Measurements from ENCODE around the gene THSD7B. TPM values are rescaled to one million over a fixed set of nuclear protein-coding genes. Genes with fewer than 3 reads are reported as not detected.
A peak's percentile ranks its signal among the peaks of the same experiment; 100 is the strongest.
"Not testable (repeated sequence)": the region's sequence is repeated elsewhere in the genome, so short reads cannot be mapped to it uniquely, and the experiment has no call there.

The THSD7B gene
- polyA plus RNA-seq, 1 donor: 0.89 TPM

DNA sequence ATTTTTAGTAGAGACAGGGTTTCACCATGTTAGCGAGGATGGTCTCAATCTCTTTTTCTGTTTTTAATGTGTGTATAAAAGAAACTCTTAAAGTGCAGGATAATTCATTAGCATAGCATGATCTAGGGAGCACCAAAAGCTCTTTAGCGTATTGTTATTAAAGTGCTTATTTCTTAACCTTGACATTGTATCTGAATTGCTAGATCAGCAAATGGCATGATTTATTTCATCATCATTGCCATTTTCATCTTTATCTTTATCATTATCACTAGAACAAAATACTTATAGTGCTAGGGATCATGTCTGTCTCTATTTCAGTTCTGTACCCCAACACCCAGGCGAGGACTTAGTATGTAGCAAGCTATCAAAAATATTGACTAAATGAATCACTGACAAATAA is 805.1 kb downstream of the THSD7B start:
- DNase-seq: no peak

- not testable (repeated sequence) for DNase-seq
Measured at GRCh38 chr2:137587834-137588233, 822.5 kb downstream of the THSD7B start.

- not testable (repeated sequence) for DNase-seq
Measured at GRCh38 chr2:137588578-137588977, 823.2 kb downstream of the THSD7B start.

DNA sequence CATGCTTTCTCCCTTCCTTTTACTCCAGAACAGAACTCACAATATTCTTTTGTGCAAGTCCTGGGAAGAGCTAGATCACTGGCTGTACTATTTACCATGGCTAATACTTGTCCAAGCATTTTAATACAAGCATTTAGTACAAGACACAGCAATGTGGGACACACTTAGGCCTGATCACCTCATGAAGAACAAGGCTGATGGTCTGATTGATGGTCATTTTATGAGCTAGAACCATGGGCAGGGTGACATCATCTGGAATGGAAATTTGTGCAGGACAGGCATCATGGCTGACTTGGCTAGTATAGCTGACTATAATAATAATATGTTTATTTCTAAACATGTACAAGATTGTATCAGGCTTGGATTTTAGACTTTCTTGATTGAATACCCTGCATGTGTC is 824.8 kb downstream of the THSD7B start:
- no peak for DNase-seq

DNA sequence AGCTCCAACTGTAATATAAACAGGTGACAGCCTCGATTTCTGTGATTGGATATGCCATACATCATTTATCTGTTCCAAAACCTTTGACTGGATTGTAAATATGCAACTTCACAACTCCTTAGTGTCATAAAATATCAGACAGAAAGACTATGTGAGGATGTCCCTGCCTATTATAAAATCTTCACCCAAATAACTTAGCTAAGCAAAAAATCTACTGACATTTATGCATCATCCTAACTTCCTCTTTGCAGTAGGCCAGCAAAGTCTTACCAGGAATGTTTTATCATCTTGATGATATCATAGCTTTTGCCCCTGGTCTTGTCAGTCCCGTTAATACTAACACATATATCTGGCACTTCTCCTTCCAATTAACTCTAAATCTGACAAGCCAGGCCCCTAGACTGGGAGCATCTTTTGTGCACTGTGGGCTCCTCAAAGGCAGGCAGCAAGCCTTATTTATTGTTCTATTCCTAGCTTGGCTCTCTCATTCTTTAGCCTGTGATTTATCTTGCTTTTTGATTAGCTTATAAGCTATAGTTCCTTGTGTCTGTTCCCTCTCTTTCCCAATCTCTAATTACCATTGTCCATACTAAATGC is 842.5 kb downstream of the THSD7B start:
- DNase-seq: no peak

- no peak for DNase-seq
Measured at GRCh38 chr2:137638932-137639331, 873.6 kb downstream of the THSD7B start.

DNA sequence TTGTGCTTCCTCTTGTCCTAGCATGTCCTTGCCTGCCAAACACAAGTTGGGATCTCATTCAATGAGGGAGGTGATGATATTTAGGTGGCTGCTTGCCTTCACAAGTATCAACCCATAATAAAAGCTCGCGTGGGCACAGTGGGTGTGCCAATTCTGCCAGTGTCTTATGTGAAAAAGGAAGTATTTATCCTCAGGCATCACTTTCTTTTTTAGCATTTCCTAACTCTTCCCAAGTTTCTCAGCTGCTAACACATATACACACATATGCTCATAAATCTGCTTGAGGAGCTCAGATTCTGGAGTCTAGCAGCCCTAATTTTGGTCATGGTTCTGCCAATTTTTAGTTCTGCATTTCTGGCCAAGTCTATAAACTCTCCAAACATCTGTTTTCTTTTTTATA is 879.4 kb downstream of the THSD7B start:
- peak; percentile 24 for DNase-seq

DNA sequence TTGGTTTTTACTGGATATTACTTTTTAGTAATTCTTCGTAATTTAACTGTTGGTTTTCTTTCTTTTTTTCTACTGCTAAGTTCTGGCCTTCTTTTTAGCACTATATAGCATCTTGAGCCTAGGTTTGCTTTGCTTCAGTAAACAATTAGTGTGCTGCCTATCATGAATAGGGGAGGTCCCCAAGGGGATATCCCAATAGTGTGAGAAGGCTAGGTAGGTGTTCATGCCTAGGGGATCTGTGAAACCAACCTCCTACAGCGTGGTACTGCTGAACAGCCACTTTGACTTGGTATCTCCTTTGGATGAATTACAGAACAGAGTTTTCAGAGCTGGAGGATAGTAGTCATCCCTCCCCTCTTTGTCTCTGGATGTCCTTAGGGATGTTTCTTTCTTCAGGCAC is 888.7 kb downstream of the THSD7B start:
- no peak for DNase-seq

GRCh38 chr2:137655814-137656213 is 890.5 kb downstream of the THSD7B start:
- DNase-seq: no peak

DNA sequence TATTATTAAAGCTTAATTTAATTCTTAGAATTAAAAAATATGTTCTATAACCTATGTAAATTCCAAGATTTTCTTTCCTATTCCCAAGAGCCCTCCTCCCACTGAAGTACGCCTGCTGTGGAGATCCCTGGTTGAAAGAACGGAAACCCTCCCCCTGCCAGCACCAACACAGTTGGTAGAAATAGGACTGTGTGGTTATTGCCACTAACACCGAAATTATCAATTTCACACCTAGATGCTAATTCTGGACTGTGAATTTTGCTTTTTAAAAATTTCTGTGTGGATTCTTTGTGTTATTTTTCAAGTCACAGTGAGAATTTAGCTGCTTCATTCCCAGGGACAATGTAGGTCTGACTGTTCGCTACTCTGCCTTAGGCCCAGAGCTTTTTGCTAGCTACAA is 893.1 kb downstream of the THSD7B start:
- no peak for DNase-seq

- no peak for DNase-seq
Measured at GRCh38 chr2:137659616-137660015, 894.3 kb downstream of the THSD7B start.

- DNase-seq: peak; percentile 25
Measured at GRCh38 chr2:137670111-137670510, 904.8 kb downstream of the THSD7B start.

- no peak for DNase-seq
Measured at GRCh38 chr2:137672989-137673552, 907.7 kb downstream of the THSD7B start.

- DNase-seq: no peak
Measured at GRCh38 chr2:137674991-137675390, 909.6 kb downstream of the THSD7B start.

DNA sequence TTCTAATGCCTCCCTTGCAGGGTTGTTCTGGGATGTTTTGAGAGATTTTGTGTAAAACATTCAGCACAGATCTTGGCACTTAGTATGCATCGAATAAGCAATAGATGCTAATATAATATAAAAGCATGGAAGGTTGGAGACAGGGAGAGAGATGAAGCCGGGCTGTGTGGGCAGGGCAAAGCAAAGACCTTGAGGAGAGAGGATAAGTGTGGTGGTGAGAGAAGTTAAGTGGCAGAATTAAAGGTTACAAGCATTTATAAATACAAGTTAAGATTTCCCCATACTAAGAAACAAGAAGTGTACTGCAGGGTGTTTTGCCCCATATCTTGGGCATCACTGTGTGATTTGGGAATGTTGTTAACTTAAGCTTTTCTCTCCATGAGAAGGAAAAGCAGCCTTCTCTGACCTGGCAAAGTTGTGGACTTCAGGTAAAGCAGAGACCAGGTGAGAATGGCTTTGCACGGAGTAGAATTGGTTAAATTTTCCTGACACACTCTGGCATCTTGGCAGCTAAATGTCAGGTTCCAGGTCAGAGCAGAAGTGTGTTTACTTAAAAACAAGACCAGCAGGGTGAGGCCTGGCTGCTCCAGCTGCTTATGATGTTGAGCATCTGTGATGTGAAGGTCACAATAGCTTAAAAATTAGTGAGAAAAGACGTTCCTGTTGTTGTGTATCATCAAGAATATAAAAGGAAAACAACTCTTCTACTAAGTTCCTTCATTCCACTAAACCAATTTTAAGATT is 910.4 kb downstream of the THSD7B start:
- no peak for DNase-seq

GRCh38 chr2:137676346-137676745 is 911.0 kb downstream of the THSD7B start:
- no peak for DNase-seq

GRCh38 chr2:137677466-137677865 is 912.1 kb downstream of the THSD7B start:
- DNase-seq: no peak

GRCh38 chr2:137689549-137689948 is 924.2 kb downstream of the THSD7B start:
- no peak for DNase-seq

DNA sequence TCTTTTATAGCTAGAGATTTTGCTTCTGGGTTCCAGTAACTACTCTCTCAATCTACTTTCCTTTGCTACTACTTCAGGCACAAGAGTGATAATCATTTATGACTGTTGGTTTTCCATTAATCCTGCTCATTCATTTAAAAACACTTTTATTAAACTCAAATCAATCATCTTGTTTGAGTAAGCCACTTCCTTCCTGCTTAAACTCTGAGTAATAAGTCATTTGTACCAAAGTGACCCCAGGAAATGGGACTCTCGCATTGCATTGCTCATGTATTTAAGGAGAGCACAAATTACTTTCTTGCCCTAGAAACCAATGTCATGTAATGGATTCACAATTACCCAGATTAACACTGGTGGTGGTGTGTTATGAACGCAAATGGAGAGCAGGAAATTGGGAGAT is 928.2 kb downstream of the THSD7B start:
- no peak for DNase-seq

- DNase-seq: no peak
Measured at GRCh38 chr2:137696916-137697315, 931.6 kb downstream of the THSD7B start.

DNA sequence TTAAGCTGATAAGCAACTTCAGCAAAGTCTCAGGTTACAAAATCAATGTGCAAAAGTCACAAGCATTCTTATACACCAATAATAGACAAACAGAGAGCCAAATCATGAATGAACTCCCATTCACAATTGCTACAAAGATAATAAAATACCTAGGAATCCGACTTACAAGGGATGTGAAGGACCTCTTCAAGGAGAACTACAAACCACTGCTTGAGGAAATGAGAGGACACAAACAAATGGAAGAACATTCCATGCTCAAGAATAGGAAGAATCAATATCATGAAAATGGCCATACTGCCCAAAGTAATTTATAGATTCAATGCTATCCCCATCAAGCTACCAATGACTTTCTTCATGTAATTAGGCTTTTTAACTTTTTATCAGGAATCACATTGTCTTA is 934.9 kb downstream of the THSD7B start:
- not testable (repeated sequence) for DNase-seq

- no peak for DNase-seq
Measured at GRCh38 chr2:137700681-137701080, 935.3 kb downstream of the THSD7B start.

DNA sequence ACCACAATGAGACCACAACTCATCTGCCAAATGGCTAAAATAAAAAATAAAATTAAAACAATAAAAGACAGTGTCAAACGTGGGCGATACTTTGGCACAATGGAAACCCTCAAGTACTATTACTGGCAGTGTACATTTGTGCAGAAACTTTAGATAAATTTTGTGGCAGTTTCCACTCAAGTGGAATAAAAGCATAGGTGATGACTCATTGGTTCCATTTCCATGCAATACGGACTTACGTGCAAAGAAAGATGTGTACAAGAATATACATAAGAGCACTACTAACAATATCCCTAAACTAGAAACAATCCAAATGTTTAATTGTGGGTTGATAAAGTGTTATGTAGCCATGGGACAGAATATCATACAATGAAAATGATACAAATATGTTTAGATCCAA is 940.0 kb downstream of the THSD7B start:
- DNase-seq: no peak

Measured in hindlimb muscle (tissue), 1 donor.